Hematopoietic multipotent progenitor cell treated with erythropoietin and hydrocortisone succinate and interleukin-3 and kit ligand, for 6 days (in vitro differentiated cells): ENCODE measurements around the gene CHMP1A.
A peak's percentile ranks its signal among the peaks of the same experiment; 100 is the strongest.
"Not testable (repeated sequence)": the region's sequence is repeated elsewhere in the genome, so short reads cannot be mapped to it uniquely, and the experiment has no call there.

Experiments used
- DNase-seq: peaks from one replicate; pipeline ENCODE4 v3.0.0-alpha.2; 2015

The CHMP1A gene

DNA sequence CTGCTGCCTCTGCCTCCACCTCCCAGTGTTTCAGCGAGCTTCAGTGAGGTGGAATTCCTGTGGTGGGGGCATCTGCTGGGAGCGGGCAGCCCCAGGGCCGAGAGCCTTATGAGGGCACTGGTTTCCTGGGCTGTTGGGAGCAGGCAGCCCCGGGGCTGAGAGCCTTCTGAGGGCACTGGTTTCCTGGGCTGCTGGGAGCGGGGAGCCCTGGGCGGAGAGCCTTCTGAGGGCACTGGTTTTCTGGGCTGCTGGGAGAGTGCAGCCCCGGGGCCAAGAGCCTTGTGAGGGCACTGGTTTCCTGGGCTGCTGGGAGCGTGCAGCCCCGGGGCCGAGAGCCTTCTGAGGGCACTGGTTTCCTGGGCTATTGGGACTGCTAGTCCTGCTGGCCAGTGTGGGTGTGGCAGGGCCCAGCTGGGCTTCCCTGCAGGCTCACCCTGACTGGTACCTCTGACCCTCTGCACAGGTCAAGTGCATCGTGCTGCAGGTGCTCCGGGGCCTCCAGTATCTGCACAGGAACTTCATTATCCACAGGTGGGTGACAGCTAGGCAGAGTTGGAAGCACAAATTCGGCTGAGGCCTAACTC, 34.6 kb upstream of the CHMP1A start:
- DNase-seq, result no peak

DNA sequence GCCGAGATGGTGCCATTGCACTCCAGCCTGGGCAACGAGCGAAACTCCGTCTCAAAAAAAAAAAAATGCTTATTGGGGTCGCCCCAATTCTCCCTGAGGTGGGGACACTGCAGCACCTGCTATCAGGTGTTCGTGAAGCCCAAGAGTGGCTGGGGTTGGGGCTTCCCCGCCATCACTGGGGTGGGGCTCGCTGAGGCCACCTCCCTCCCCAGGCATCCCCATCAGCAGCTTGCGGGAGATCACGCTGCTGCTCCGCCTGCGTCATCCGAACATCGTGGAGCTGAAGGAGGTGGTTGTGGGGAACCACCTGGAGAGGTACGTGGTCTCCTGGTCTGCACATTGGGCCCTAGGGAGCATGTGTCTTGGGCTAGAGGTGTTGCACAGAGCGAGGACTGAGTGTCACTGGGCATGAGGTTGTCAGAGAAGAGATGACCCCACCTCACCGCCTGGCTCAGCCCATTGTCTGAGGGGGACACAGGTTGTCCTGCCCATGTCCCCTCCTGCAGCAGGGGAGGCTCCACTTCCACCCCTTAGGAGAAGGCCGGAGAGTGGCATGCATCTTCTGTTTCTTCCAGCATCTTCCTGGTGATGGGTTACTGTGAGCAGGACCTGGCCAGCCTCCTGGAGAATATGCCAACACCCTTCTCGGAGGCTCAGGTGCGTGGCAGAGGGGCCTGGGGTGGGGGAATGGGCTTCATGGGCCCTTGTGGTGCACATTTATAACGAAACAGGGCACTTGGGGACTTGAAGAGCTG, 33.9 kb upstream of the CHMP1A start:
- DNase-seq, result no peak

DNA sequence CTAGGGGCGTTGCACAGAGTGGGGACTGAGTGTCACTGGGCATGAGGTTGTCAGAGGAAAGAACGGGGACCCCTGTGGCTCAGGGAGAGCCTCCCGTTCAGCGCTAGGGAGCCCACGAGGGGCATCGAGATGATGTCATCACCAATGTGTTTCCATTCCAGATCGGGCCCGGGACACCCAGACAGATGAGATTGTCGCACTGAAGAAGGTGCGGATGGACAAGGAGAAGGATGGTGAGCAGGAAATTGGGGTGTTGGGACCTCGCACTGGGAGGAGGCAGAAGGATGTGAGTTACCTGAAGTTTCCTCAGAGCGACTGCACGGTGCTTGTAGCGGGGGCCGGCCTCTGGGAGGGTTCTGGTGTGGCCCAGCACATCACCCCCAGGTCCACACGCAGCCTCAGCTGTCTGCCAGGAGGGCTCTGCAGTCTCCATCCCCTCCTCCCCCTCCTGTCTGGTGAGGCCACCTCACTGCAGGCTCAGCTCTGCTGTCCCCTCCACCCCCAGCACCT, 32.9 kb upstream of the CHMP1A start:
- DNase-seq, result no peak

DNA sequence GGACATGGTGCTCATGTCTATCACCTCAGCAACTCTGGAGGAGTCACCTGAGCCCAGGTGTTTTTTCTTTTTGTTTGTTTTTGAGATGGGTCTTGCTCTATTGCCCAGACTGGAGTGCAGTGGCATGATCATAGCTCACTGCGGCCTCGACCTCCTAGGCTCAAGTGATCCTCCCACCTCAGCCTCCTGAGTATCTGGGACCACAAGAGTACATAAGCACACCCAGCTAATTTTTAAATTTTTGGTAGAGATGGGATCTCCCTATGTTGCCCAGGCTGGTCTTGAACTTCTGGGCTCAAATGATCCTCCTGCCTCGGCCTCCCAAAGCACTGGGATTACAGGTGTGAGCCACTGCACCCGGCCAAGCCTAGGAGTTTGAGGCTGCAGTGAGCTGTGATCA, 32.1 kb upstream of the CHMP1A start:
- not testable (repeated sequence) for DNase-seq

DNA sequence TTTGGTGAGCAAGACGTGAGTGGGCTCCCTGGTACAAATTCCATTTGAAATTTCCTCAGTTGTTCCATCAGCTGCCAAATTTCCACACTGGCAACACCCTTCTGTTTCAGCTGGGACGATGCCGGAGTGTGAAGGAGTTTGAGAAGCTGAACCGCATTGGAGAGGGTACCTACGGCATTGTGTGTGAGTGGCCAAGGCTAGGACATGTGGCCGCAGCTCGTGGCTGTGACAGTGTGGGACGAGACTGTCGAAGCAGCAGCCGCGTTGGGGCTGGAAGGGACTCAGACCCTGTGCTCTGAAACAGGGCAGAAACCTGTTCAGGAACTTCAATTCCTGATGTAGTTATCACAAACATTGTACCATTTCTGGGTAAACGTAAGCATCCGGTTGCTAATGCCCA, 31.6 kb upstream of the CHMP1A start:
- no peak for DNase-seq

DNA sequence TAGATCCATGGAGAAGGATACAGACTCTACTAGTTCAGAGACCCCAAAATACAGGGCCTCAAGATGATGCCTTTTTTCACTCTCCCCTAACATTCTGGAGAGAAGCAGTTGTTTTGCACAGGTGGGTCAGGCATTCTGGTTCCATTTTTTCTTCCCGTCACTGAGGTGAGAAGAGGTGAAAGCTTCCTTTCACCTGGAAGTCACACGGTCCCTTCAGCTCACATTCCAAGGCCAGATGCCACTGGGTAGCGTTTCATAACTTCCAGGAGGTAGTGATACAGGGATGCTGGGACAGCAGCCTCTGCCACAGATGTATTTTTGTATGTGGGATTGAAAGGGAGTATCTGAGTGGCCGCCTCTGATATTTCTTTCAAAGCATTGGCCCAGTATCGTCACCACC, 30.9 kb upstream of the CHMP1A start:
- DNase-seq, result no peak

DNA sequence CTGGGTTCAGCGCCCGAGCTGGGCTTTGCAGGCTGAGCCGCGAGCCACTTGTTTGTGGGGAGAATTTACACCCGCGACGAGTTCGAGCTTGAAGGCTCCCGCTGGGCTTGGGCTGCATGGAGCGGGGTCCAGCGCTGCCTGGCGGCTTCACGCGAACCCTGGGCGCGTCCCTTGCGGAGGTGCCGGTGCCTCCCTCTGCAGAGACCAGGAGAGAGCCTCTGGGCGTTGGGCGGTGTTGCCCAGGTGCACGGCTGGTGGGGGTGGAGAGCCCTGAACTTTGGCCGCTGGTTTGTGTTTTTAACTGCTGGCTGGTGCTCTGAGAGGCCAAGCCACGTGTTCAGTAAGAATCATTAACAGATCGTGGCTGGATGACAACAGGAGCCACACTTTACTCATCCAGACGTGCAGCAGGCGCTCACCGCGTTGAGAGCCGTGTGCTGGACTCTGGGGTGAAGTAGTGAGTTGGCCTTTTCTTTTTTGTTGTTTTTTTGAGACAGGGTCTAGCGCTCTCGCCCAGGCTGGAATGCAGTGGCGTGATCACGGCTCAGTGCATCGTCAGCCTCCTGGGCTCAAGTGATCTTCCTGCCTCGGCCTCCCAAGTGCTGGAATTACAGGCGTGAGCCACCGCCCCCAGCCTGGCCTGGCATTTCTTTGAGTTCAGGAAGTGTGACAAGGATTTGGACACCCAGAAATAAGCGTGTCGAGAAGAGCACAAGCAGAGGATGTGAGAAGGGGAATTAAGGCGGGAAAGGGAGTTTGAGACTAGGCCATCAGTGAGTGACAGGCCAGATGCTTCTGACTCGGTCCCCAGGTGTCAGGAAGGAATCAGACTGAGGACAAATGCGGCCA, 29.8 kb upstream of the CHMP1A start:
- DNase-seq, result peak; percentile 57

DNA sequence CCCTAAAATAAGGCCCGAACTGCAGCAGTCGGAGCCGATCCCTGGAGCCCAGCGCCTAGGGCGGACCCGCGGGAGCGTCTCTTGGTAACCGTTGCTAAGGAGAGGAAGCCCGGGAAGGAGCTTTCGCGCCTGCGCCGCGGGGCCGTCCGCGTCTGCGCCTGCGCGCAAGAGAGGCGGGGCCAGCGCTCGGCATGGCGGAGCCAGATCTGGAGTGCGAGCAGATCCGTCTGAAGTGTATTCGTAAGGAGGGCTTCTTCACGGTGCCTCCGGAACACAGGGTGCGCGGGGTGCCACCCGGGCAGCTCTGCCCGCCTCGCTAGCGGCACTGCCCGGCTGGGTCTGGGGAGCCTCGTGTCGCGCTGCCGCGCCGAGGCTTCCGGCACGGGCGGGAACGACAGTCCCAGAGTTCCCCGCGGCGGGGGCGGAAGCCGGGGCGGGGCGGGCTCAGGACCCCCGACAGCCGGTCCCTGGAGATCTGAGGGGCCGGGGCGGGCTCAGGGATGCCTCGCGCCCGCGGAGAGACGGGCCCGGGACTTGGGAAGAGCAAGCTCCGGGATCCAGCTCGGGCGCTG, 29.1 kb upstream of the CHMP1A start, which contains the start of gene CDK10:
Gene CDK10, plus strand, starts transcription at position 170 of the 572 bp plus-strand sequence. Its CDS starts 22 bp downstream, at position 192.
- peak; percentile 93 for DNase-seq

DNA sequence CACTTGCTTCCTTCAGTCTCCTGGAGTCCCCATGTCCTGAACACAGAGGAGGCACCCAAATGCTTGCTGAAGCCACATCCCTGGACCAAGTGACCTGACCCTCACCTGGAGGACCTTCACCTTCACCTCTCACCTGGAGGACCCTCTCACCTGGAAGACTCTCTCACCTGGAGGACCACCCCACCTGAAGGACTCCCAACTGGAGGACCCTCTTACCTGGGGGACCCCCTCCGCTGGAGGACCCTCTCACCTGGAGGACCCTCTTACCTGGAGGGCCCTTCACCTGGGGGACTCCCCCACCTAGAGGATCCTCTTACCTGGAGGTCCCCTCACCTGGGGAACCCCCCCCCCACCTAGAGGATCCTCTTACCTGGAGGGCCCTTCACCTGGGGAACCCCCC, 28.4 kb upstream of the CHMP1A start:
- no peak for DNase-seq

DNA sequence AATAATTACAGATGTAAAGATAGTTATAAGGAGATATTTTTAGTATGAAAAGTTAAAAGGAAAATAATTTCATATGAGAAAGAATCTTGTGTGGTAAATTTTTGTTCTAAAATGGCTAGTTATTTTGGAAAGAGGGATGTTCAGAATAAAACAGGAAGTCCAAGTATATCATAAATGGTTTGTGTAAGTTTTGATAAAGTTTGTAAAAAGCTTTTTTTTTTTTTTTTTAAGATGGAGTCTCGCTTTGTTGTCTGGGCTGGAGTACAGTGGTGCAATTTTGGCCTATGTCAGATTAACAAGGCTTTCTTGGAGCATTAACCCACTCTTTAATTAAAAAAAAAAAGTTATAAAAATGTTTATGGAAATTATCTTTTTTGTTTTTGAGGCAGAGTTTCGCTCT, 20.8 kb upstream of the CHMP1A start:
- DNase-seq, result no peak

DNA sequence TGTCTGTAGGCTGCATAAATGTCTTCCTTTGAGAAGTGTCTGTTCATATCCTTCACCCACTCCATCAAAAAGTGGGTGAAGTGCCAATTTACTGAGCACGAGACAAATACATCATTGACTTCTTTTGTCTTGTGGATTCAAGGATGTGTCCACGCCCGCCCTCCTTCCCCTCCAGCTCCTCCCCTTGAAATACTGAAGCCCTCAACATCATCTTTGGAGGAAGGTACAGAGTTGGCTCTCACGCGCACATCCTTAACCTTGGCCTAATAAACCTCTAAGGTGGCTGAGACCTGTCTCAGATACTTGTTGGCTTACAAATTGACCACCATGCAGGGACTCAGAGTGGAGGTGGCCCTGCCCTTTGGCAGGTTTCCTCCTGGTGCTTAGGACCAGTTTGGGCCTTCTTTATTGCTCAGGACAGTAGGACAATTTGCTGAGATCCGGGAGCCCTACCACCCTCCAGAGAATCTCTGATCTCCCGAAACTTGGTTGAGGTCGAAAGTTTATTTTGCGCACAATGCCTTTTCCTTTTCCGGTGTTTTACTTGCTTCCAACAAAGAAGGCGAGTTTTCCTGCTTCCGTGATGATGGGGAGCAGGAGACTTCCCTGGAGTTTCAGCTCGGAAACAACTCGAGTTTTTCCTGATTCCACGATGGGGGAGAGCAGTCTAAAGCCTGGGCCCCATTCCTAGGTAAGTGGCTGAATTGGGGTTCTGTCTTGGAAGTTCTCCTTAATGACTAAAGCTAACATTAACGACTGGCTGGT, 14.9 kb upstream of the CHMP1A start:
- DNase-seq, result no peak

DNA sequence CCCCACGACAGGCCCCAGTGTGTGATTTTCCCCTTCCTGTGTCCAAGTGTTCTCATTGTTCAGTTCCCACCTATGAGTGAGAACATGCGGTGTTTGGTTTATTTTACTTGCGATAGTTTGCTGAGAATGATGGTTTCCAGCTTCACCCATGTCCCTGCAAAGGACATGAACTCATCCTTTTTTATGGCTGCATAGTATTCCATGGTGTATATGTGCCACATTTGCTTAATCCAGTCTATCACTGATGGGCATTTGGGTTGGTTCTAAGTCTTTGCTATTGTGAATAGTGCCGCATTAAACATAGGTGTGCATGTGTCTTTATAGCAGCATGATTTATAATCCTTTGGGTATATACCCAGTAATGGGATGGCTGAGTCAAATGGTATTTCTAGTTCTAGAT, 14.1 kb upstream of the CHMP1A start:
- DNase-seq, result not testable (repeated sequence)

DNA sequence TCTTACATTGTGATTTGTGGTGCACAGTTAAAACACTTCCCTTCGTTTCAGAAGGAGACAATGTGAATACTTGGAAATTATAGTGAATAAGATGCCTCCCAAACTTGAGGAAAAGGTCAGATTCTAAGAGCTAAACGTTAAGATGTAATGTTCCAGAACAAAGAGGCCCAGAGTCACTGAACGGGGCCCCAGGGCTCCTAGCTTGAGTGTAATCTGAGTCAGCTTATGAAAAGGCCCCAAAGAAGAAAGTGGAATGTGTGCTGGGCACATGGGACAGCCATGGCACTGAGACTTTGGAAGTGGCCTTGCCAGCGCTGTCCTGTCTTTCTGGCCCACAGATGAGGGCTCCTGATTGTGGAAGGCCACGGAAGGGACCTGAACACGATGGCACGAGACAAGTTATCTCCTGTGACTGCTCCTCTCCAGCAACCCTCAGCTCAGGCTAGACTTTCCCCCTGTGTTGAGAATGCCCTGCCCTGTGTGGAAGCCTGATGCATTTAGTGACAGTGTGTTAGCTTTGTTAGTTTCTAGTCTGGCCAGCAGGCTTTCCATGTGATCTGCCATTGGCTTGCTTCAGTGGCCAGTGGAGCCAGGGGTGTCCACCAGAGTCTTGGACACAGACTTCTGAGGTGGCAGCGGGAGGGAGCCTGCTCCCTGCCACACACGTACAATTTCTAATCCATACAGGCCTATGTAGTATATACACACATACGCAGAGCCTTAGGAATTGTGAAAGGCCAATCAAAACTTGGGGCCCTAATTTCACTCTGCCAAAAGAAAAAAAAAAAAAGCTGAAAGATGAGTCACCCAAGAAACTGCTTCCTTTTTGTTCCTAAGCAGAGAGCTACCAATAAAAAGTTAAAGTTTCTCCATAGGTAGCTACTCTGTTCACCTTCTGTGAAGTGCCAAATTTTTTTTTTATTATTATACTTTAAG, 13.3 kb upstream of the CHMP1A start:
- no peak for DNase-seq

DNA sequence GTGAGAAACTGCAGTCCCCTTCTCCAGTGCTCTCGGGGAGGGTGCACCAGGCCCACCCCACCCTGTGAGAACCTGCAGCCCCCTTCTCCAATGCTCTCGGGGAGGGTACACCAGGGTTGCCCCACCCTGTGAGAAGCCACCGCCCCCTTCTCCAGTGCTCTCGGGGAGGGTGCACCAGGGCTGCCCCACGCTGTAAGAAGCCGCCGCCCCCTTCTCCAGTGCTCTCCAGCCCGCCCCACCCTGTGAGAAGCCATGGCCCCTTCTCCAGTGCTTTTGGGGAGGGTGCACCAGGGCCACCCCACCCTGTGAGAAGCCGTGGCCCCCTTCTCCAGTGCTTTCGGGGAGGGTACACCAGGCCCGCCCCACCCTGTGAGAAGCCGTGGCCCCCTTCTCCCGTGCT, 12.2 kb upstream of the CHMP1A start:
- DNase-seq, result peak; percentile 16

DNA sequence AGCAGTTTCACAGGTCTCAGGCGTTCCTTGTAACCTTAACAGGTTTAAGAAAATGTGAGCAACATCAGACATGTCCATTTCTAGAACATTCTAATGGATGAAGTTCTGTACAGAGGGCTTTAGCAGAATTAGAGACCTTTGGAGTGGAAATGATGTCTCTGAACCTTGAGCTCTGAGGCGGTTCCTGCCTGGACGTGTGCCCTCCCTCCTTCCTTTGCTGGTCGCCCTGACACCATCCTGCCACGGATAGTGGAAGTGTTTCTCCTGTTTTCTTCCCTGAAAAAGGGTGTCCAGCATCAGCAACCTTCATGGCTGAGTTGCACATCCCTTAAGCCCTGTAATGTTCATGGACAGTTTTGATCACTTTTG, 11.3 kb upstream of the CHMP1A start:
- no peak for DNase-seq

DNA sequence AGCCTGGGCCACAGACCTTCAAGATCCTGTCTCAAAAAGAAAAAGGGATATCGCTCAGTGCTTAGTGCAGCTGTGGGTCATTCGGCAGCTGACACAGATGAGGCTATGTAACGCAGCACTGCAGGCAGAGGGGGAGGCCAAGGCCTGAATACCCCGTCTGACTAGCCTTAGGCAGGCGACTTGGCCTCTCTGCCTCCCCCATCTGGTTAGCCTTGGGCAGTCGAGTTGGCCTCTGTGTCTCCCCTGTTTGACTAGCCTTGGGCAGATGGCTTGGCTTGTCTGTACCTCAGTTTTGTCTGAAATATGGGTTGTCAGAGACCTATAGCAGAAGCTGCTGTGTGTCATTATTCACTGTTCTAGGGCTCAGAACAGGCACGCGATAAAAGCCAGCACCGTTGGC, 10.1 kb upstream of the CHMP1A start:
- no peak for DNase-seq

DNA sequence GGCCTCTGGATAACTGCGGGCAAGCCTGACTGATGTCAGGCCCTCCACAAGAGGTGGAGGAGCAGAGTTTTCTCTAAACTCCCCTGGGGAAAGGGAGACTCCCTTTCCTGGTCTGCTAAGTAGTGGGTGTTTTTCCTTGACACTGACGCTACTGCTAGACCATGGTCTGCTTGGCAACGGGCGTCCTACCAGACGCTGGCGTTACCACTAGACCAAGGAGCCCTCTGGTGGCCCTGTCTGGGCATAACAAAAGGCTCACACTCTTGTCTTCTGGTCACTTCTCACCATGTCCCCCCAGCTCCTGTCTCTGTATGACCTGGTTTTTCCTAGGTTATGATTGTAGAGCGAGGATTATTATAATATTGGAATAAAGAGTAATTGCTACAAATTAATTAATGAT, 9.5 kb upstream of the CHMP1A start:
- DNase-seq, result peak; percentile 58

DNA sequence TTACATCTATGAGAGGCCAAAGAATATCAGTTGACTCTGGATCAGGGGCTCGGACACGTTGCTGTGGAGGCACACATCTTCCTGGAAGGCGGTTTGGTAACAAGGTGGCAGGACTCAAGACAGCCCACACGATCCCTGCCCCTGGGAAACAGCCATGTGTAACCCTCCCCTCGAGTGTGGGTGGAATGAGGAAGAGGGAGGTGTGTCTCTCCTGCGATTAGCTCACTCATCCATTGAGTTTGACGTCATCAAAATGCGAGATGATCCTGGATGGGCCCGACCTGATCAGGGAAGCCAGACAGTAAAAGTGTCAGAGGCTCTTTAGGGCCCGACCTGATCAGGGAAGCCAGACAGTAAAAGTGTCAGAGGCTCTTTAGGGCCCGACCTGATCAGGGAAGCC, 6.7 kb upstream of the CHMP1A start:
- not testable (repeated sequence) for DNase-seq

DNA sequence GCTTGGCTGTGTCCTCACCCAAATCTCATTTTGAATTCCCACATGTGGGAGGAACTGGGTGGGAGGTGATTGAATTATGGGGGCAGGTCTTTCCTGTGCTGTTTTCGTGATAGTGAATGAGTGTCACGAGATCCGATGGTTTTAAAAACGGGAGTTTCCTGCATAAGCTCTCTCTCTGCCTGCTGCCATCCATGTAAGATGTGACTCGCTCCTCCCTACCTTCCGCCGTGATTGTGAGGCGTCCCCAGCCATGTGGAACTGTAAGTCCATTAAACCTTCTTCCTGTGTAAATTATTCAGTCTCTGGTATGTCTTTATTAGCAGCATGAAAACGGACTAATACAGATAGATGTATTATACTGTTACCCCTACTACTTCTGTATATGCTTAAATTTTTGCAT, 3.7 kb upstream of the CHMP1A start:
- no peak for DNase-seq

DNA sequence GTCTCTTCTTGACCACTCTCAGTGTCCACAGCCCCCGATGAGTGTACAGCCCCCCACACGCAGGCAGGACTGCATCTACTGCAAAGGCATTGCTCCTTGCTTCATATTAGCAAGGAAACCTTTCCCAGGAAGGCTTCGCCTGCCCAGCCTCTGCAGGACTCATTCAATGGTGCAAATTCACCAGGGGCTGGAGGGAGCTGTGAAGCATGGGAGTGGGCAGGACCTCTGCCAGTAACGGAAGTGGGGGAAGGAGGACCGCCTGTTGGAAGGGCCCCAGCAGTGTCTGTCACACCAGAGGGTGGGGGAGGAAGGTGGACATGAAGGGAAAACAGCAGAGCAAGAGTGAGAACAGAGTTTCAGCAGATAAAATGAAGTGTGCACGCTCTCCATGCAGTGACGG, 2.6 kb upstream of the CHMP1A start:
- no peak for DNase-seq

DNA sequence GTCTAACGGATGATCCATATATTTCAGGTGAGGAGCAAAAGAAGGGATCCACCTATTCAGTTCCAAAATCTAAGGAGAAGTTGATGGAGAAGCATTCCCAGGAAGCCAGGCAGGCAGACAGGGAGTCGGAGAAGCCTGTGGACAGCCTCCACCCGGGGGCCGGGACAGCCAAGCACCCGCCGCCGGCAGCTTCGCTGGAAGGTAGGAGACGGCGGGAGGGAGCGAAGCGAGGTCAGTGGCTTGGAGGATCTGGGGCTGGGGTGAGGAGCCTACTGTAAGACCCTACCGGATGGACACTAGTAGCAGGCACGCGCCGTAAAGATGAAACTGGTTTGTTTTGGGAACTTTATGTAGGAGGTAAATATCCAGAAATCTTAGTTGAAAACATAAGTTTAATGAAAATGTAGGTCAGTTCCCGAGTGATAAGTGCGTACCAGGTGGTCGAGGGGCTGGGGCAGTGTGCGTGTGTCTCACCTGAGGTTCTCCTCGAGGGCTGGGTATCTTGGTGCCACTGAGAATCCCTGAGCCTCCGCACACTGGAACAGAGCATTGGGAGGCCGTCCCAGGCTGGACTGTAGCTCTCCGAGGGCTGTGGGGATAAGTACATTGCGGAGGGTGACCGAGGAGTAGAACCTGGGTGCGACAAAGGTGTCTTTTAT, 842 bp upstream of the CHMP1A start:
- peak; percentile 52 for DNase-seq
